ENCODE measurements around the gene PSMC3IP.
A peak's percentile ranks its signal among the peaks of the same experiment; 100 is the strongest.

The PSMC3IP gene

DNA sequence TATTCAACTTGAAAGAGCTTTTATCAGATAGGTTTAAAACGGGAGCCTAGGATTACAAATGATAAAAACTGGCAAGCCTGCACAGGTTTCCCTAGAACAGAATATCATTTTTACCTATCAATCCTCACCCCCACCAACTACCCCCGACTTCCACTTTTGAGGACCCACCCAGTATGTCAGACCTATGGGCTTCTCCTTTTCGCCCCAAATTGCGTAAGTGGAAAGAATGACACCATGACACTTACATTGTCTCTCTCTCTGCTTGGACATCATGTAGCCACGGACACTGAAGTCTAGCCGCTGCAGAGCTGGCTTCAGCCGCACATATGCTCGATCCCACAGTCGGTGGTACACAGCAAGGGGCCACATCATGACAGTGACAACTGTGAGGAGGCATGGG lies 7.4 kb upstream of the PSMC3IP start:
- peak; percentile 31 for DNase-seq (ENCODE audit: low spot score)
- Histone ChIP-seq H3K27ac (no peak overlapping the region), H3K4me3 (no peak overlapping the region)
- TF ChIP-seq, protein P1, sequence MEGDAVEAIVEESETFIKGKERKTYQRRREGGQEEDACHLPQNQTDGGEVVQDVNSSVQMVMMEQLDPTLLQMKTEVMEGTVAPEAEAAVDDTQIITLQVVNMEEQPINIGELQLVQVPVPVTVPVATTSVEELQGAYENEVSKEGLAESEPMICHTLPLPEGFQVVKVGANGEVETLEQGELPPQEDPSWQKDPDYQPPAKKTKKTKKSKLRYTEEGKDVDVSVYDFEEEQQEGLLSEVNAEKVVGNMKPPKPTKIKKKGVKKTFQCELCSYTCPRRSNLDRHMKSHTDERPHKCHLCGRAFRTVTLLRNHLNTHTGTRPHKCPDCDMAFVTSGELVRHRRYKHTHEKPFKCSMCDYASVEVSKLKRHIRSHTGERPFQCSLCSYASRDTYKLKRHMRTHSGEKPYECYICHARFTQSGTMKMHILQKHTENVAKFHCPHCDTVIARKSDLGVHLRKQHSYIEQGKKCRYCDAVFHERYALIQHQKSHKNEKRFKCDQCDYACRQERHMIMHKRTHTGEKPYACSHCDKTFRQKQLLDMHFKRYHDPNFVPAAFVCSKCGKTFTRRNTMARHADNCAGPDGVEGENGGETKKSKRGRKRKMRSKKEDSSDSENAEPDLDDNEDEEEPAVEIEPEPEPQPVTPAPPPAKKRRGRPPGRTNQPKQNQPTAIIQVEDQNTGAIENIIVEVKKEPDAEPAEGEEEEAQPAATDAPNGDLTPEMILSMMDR (IDR thresholded peaks at IDR 0.05), result no peak

DNA sequence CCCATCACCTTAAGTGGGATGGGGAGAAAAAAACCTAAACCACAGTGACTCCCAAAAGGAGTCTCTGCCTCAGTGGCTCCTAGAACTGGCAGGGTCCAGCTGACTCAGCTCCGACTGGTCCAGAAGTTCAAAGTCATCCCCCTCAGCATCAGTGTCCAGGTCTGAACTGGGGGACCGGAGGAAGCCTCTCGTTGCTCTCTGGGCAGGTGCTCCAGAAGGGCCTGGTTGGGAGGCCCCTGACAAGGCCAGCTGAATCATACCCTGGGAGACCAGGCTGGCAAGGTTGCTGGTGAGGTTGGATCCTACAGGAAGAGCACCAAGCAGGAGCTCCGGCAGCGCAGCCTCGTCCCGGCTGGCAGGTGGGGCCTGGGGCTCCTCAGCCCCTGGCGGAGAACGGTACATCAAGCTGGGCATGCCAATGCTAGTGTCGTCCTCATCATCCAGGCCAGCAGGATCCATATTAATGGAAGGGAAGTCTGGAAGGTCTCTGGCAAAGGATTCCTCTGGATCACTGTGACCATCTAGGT lies 4.3 kb upstream of the PSMC3IP start:
- H3K4me3 ChIP-seq, result no peak overlapping the region
- no peak for DNase-seq (ENCODE audit: low spot score)
- TF ChIP-seq, protein P1 (IDR thresholded peaks at IDR 0.05), result no peak
- no peak overlapping the region for H3K27ac ChIP-seq

DNA sequence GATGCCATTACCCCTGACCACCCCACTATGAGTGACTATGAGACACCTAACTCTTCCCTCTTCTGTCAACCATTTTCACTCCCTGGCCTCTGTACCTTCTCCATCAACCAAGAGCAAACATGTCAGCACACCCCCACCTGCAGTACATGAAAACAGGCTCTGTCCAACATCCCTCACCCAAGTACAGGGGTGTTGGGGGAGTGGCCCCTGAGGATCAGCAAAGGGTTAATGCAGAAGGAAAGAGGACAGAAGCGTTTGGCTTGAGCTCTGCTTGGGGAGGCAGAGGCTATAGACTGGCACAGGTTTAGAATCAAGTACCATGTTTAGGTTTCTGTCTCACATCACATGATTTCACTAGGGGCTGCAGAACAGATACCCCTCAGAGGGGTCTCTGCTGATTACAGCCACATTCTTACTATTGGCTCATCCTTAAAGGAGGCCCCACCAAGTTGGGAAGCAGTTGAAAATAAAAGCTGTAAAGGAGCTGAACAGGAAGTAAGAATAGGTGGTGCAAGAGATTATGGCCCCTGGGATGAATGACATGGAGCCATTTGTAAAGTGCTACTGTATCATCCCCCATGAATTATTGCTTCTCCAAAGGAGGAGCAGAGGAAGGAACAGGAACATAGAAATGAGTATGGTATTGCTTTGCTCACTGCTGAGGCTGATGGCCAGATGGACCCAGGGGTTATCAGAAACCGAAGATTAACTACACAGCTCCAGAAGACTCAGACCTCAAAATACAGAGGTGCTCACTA lies 2.4 kb upstream of the PSMC3IP start:
- no peak for DNase-seq (ENCODE audit: low spot score)
- Histone ChIP-seq H3K4me3 (no peak overlapping the region), H3K27ac (no peak overlapping the region)
- TF ChIP-seq, protein P1 (IDR thresholded peaks at IDR 0.05), result no peak

DNA sequence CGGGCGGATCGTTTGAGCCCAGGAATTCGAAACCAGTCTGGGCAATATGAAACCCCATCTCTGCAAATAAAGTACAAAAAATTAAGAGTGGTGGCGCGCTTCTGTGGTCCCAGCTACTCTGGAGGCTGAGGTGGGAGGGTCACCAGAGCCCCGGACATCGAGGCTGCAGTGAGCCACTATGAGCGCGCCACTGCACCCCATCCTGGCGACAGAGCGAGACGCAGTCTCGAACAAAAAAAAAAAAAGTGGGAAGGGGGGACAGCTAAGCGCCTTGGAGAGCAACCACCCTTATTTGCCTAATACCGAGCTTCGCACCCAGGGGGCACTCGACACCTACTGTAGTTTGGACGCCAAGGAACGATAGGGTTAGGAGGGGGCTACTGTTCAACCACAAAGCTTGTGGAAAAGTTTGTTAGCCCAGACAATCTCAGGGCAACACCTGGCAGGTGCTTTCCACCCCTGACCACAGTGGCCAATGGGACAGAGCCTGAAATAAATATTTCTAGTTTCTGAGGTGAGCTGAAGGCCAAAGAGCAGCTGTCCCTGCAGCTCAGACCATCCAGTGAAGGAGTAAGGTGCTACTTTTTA lies 847 bp upstream of the PSMC3IP start:
- no peak for DNase-seq (ENCODE audit: low spot score)
- Histone ChIP-seq H3K27ac (peak overlapping the region; percentile 80 to 91), H3K4me3 (peak overlapping the region; percentile 77)
- TF ChIP-seq, protein P1 (IDR thresholded peaks at IDR 0.05), result peak; percentile 59

DNA sequence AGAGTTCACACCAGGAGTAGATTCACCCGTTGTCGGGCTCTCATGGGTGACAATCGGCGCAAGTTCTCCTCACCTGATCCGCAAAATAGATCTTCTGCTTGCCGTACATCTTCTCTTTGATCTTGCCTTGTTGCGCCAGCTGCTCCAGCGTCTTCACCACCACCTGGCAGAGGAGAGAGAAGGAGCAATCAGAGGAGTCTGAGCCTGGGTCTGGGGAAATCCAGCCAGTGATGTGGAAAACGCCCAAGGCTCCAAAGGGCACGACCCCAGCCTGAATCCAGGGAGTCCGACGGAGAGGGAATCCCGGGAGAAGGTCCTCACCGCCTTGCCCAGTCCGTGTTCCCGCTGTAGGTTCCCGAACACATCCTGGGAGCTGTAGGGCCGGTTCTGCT lies 393 bp downstream of the PSMC3IP start:
- TF ChIP-seq, protein P1 (IDR thresholded peaks at IDR 0.05), result no peak
- H3K4me3 ChIP-seq, result peak overlapping the region; percentile 77
- DNase-seq (ENCODE audit: low spot score), result peak; percentile 69
- H3K27ac ChIP-seq, result peak overlapping the region in 1 of 2 donors; percentile 91

DNA sequence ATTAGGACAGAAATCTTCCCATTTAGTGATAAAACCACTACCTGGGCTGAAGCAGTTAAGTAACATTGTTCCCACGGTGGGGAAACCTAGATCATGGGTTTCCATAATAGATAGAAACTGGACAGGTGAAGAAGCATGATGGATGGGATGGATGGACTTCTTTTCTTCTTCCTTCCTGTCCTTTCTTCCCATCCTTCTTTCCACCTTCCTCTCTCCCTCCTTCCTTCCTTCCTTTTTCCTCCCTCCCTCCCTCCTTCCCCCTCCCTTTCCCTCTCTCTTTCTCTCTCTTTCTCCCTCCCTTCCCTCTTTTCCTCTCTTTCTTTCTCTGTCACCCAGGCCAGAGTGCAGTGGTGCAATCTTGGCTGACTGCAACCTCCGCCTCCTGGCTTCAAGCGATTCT lies 3.1 kb downstream of the PSMC3IP start:
- no peak overlapping the region for H3K27ac ChIP-seq
- no peak for DNase-seq (ENCODE audit: low spot score)
- no peak overlapping the region for H3K4me3 ChIP-seq
- TF ChIP-seq, protein P1 (IDR thresholded peaks at IDR 0.05), result no peak

DNA sequence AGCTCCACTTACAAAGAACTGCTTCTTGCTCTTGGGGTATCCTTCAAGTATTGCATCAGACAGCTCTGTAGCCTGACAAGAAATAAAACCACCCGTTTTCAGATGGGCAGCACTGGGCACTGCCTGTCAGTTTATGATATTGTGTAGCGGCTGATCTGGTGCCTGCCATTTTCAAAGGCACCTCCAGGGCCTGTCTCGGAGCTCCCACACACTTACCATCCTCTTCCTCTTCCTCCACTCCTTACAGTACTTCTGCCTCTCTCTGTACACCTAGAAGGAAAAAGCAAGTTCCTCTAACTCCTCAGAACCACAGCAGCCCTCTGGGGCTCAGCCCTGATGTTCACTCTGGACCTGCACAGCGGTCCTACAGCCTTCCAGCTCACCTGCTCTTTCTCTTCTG lies 4.4 kb downstream of the PSMC3IP start:
- DNase-seq (ENCODE audit: low spot score), result no peak
- H3K27ac ChIP-seq, result no peak overlapping the region
- TF ChIP-seq, protein P1 (IDR thresholded peaks at IDR 0.05), result no peak
- H3K4me3 ChIP-seq, result no peak overlapping the region

Measured in coronary artery (tissue), 2 donors.